ENCODE measurements around the gene CUL4A.
"Not testable (repeated sequence)": the region's sequence is repeated elsewhere in the genome, so short reads cannot be mapped to it uniquely, and the experiment has no call there.

Gene CUL4A

DNA sequence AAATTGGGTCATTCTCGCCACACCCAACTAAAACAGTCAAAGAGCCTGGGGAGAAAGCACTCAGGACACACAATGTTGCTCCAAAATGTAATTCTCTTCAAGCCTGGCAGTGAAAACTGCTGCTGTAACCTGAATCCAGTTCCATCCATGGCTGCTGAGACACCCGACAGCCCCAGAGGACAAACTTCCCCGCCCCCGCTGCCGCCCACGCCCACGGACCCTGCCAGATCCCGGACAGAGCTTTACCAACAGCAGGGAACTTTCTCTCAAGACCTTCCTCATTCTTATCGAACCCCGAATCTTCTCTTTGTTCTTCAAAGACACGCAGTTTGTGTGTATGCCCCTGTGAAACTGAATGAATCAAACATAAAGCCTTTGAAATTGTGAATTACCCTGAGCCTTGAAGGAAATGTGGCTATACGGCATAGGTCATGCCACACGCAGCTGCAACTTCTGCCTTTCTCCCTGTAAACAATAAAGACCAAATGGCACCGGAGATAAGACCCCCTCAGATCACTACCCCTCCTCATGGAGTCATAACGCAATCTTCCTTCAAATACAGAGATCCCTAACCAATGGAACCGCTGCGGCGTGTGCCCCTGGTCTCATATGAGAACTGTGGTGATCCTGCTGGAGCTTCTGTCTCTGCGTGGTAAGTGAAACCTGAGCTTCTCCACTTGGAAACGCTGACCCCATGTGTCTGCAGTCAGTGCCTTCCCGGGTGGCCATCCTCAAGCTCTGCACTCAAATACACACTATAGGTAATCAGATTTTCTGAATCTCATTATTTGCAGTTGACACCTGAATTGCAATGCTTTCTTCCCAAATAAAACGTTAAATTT is 82.8 kb downstream of the CUL4A start:
- DNase-seq (ENCODE audit: low read depth) = peak; percentile 6

DNA sequence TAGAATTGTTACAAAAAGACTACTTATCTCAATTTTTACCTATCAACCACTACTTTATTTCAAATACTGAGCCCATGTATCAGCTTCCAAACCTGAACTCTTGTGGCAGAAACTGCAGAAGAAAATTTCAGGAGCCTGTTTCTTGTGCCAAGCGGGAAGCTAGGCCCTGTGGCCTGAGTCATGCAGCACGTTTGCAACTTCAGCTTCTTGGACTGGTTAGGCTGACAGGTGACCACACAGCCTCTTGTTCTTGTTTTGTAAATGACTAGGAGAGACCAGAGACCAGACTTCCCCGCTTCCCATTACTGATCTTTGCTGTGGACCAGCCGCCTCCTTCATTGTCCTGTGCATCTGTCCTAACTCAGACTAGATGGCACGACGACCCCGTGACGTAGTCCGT is 84.3 kb downstream of the CUL4A start:
- DNase-seq (ENCODE audit: low read depth) = no peak

DNA sequence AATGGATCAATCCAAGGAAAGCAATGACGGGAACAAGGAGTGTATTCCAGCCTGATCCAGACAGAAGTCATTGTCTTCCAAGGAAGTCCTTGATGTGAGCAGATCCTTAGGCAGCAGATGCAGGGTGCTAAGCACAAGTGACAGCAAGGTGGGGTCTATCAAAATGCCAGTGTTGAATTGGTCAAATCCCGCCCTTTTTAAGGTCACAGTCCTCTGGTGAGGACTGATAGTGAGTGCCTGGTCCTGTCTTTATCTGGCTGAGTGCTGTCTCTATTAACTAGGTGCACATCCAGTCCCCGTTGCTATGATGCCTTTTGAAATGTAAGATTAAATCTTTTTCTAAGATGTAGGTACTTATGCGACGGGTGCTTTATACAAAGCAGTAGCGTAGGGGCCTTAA is 86.4 kb downstream of the CUL4A start:
- DNase-seq (ENCODE audit: low read depth) = no peak

DNA sequence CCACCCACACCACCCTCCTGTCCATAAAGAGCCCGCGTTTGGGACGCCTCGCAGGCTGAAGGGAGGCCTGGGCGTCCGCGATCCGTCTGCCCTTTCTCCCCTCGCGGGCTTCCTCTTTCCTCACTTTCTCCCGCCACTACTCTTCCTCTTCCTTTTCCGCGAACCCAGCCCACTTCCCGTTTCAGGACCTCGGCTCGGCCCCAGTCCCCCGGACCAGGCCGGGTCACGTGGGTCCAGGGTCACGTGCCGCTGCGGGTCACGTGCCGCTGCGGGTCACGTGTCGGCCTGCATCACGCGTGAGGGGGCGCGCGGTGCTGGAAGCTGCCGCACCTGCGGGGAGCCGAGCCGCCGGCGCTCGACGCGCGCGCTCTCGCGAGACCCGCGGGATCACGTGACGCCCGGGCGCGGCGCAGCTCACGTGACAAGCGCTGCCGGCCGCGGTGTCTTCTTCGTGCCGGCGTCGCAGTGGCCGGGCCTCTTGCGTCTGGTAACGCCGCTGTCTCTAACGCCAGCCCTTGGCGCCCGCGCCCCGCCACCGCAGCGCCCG is 87.5 kb downstream of the CUL4A start, which contains the start of gene LAMP1:
Gene LAMP1, plus strand, starts transcription at position 417 of the 547 bp plus-strand sequence. CDS start 196 bp downstream, outside the sequence.
- DNase-seq (ENCODE audit: low read depth) = peak; percentile 98

DNA sequence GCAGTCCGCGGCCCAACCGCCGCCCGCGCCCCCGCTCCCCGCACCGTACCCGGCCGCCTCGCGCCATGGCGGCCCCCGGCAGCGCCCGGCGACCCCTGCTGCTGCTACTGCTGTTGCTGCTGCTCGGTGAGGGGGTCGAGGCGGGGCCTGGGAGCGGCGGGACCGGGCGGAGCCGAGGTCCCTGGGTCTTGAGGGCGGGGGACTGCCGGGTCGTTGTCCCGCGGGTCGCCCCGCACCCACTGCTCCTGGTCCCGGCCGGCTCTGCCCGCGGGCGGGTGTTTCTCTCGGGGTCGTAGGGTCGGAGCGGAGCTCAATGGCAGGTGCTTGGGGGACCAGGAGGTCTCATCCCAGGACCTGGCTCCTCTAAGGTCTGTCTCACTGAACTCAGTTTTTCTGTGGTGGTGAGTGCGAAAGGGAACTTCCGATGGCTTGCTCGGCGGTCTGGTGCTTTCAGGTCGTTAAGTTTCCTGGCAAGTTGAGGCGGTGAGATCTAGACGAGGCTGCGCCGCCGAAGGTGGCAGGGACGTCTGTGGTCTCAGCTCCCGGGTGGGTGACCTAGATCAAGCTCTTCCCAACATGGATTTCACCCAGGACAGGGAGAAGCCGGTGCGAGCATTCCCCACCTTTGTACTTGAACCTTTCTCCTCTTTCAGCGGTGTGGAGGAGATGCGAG is 88.1 kb downstream of the CUL4A start:
- DNase-seq (ENCODE audit: low read depth) = peak; percentile 25

DNA sequence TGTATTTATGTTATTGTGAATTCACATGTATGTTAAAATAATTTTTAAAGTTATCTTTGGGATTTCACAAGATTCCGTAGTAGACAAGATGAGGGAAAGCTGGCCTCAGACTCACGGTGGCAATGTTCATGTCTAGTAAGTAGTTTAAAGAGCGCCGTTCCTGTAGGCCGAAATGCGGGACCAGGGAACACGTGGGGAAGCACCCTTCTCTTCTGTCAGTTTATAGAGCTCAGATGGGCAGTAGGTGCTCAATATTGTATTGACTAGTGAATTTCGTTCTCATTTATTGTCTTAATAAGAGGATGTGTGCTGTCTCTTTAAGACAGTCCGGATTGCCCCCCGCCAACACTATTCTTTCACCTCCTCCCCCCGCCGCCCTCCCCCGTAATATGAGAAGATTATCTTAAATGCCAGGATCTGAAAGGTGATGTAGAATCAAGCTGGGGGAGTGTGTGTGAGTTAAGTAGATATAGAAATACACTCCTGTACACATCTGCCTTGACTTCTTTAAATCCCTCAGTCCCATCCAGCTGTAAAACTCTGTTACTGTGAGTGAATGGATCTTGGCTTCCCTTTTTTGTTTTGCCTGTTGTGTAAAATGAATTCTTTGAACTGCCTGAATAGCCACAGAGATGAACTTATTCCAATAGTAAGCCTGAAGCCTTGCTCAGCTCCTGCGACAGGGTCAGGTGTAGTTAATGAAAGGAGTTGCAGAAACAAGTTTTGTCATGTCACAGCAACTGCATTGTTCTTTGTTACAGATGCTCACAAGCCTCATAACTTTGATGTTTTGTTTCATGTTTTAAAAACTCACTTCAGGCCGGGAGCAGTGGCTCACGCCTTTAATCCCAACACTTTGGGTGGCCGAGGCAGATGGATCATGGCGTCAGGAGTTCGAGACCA is 88.9 kb downstream of the CUL4A start:
- no peak for DNase-seq (ENCODE audit: low read depth)

DNA sequence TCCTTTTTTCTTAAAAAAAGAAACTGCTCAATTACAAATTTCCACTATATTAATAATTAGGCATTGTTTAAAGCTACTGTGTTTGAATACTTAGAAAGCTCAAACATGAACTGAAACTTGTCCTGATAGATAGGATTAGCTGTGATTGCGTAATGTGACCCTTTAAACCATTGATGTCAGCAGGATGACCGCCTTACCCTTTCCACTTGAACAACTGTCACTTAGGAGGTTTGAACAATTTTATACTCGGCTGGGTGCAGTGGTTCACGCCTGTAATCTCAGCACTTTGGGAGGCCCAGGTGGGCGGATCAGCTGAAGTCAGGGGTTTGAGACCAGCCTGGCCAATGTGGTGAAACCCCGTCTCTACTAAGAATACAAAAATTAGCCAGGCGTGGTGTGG is 90.5 kb downstream of the CUL4A start:
- DNase-seq (ENCODE audit: low read depth) = no peak

DNA sequence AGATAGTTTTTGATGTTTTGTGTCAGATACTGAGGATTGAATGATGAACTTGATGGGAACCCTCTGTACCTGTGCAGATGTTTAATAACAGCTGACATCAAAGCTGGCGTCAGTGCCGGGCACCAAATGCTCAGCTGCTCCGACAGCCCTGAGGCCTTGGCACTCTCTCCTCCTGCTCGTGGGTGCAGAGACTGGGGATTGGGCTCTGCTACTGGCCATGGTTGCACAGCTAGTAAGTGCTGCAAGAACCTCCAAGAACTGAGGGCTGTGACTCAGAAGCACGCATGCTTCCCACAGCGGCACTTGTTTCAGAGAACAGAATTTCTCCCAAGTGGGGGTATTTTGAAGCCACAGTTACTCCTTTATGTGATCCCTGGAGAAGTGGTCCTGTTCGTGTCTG is 93.6 kb downstream of the CUL4A start:
- no peak for DNase-seq (ENCODE audit: low read depth)

DNA sequence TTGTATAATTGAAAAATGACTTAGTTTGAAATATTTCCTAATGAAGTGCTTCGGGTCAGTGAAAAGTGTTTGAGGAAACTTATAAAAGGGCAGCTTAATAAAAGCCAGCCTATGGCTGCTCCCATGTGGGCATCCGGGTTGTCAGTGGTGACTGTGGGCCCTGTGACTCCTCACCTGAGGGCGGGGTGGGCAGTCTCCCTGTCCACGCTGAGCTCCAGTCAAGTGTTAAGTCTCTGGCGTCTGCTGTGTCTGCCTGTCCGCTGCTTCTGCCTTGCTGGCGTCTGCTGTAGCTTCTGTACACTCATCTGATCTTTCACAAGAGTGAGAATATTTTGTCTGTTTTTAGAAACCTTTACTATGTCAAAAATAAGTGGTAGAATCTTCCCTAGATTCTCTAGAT is 94.7 kb downstream of the CUL4A start:
- no peak for DNase-seq (ENCODE audit: low read depth)

DNA sequence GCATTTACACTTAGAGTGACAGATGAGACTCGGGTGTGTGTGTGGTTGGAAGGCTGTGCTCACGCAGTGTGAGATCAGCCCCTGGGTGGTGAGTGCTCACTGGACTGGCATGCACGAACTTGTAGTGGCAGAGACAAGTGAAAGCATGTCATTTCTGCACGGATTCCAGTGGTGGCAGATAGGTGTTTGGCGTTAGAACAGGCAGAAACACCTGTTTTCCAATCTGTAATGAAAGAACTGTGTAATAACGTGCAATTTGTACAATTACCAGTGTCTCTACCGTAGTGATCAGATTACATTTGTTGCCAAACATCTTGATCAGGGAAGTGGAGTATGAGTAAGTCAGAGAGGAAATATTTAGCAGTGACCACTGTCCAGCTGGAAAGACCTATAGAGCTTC is 95.8 kb downstream of the CUL4A start:
- DNase-seq (ENCODE audit: low read depth) = no peak

DNA sequence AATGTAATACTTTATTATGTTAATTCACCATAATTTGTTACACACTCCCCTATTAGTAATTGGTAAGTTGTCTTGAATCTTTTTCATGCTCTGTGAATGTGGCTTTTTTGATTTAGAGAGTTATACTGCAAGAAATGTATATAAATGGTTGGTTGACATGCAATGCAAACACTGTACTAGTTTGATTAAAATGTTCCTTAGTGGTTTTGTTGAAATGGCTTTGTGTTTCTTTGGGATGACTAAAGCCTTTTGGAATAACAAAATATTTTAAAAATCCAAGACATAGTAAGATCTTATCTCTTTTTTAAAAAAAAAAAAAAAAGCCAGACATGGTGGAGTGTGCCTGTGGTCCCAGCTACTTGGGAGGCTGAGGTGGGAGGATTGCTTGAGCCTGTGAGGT is 98.1 kb downstream of the CUL4A start:
- no peak for DNase-seq (ENCODE audit: low read depth)

DNA sequence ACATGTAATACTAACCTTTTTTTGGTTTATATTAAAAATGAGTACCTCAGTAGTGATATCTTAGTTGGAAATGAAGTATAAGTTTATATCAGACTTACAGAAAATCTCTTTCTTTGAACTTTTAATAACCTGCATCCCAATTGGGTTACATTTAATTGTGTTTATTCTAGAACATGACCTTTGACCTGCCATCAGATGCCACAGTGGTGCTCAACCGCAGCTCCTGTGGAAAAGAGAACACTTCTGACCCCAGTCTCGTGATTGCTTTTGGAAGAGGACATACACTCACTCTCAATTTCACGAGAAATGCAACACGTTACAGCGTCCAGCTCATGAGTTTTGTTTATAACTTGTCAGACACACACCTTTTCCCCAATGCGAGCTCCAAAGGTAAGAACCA is 100.1 kb downstream of the CUL4A start:
- no peak for DNase-seq (ENCODE audit: low read depth)

DNA sequence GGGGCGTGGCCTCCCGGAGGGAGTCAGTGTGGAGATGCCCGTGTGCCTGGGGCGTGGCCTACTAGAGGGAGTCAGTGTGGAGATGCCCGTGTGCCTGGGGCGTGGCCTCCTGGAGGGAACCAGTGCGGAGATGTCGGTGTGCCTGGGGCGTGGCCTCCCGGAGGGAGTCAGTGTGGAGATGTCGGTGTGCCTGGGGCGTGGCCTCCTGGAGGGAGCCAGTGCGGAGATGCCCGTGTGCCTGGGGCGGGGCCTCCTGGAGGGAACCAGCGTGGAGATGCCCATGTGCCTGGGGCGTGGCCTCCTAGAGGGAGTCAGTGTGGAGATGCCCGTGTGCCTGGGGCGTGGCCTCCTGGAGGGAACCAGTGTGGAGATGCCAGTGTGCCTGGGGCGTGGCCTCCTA is 104.7 kb downstream of the CUL4A start:
- not testable (repeated sequence) for DNase-seq (ENCODE audit: low read depth)

DNA sequence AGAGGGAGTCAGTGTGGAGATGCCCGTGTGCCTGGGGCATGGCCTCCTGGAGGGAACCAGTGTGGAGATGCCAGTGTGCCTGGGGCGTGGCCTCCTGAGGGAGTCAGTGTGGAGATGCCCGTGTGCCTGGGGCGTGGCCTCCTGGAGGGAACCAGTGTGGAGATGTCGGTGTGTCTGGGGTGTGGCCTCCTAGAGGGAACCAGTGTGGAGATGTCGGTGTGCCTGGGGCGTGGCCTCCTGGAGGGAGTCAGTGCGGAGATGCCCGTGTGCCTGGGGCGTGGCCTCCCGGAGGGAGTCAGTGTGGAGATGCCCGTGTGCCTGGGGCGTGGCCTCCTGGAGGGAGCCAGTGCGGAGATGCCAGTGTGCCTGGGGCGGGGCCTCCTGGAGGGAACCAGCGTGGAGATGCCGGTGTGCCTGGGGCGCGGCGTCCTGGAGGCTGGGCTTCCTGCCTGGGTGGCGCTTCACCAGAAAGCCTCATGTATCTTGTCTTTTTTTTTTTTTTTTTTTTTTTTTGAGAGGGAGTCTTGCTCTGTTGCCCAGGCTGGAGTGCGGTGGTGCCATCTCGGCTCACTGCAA is 105.6 kb downstream of the CUL4A start:
- DNase-seq (ENCODE audit: low read depth) = not testable (repeated sequence)

DNA sequence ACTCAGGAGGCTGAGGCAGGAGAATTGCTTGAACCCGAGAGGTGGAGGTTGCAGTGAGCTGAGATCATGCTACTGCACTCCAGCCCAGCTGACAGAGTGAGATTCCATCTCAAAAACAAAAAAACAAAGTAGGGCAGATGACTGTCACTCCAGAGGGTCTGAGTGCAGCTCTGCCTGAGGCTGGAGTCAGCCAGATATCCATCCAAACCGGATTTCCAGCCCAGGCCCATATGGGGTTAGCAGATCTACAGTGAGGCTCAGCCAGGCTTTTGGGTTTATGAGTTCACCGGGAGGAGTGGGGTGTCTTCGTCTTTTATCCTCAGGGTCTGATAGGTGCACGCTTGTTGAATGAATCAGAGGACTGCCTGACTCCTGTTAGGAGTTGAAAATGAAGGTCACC is 106.6 kb downstream of the CUL4A start:
- no peak for DNase-seq (ENCODE audit: low read depth)

Measured in stimulated activated CD8-positive, alpha-beta memory T cell treated with anti-CD3 and anti-CD28 coated beads, Interleukin-7, amount 100 ng/mL, for 24 hours (primary cell).